HepG2 (cell line): ENCODE results near the gene EPB41L1. TPM values are rescaled to one million over a fixed set of nuclear protein-coding genes. Genes with fewer than 3 reads are reported as not detected.
A peak's percentile ranks its signal among the peaks of the same experiment; 100 is the strongest.

Source experiments
- CSRNP1 ChIP-seq: sonication (generic); formaldehyde crosslinking; IDR thresholded peaks from 2 replicates; pipeline ENCODE4 v1.8.1; 2023; ENCODE audit warnings: mild to moderate bottlenecking, missing genetic modification reagents
- KIAA2018 ChIP-seq: sonication (generic); formaldehyde crosslinking; IDR thresholded peaks from 2 replicates; pipeline ENCODE4 v1.5.0; 2020; ENCODE audit warnings: mild to moderate bottlenecking, missing genetic modification reagents, borderline replicate concordance
- PHF8 ChIP-seq: sonication (generic); formaldehyde crosslinking; IDR thresholded peaks from 2 replicates; pipeline ENCODE4 v1.5.0; 2020; ENCODE audit warnings: missing genetic modification reagents
- THAP7 ChIP-seq: sonication (generic); formaldehyde crosslinking; IDR thresholded peaks from 2 replicates; pipeline ENCODE4 v1.8.1; 2023; ENCODE audit warnings: mild to moderate bottlenecking, missing genetic modification reagents
- ZBTB33 ChIP-seq: sonication (generic); formaldehyde crosslinking; IDR thresholded peaks from 2 replicates; pipeline ENCODE4 v1.4.0; 2020; ENCODE audit warnings: missing genetic modification reagents
- ZNF562 ChIP-seq: sonication (generic); formaldehyde crosslinking; IDR thresholded peaks from 2 replicates; pipeline ENCODE4 v1.8.0; 2022; ENCODE audit warnings: missing genetic modification reagents, borderline replicate concordance
- ZNF790 ChIP-seq: sonication (generic); formaldehyde crosslinking; IDR thresholded peaks from 2 replicates; pipeline ENCODE4 v1.8.0; 2022; ENCODE audit warnings: missing genetic modification reagents, mild to moderate bottlenecking, borderline replicate concordance
- polyA plus RNA-seq, 8 experiments: library from polyadenylated mRNA; depleted of rRNA in 3 of 8; stranded (reverse) in 7 of 8; unstranded in 1 of 8; fragments of >200 nt; fragmentation: Illumina TruSeq in 4 of 8; extraction: Trizol in 4 of 8; gene quantifications; 2 replicates each; pipeline versions ENCODE4 v1.2.1 to v1.2.3, GENCODE V29; 2011 to 2016; ENCODE audit warnings: low read depth in 4 of 8, missing spikeins in 1 of 8, mixed read lengths in 1 of 8; ENCODE audit not compliant: insufficient read depth in 1 of 8
- total RNA-seq, 5 experiments: library from RNA; depleted of rRNA; stranded (reverse); fragments of >200 nt; fragmentation: Illumina TruSeq; extraction: Trizol; gene quantifications; 2 replicates each; pipeline ENCODE4 v1.2.3, GENCODE V29; 2016; ENCODE audit warnings: low read depth in 1 of 5

Gene EPB41L1
- total and polyA plus RNA-seq, 2 of the 13 experiments (the other 11 are each of a cell fraction or from before 2014, with no cell fraction given) = 16.7 to 39.0 TPM

- 0 out of 2 replicates have a peak, but pooled peaks have one; percentile 46 for TF ChIP-seq THAP7 (CRISPR knock-in tag)
- TF ChIP-seq CSRNP1 (CRISPR knock-in tag) = no peak
- TF ChIP-seq PHF8 (CRISPR knock-in tag) = 0 out of 2 replicates have a peak, but pooled peaks have one; percentile 57
- no peak for TF ChIP-seq ZNF790 (CRISPR knock-in tag)
- no peak for TF ChIP-seq KIAA2018 (CRISPR knock-in tag)
- TF ChIP-seq ZNF562 (CRISPR knock-in tag) = no peak
- no peak; the same call in 1 of the 2 replicates for TF ChIP-seq ZBTB33 (CRISPR knock-in tag)
Observed at GRCh38 chr20:36153736-36154699, 522 bp upstream of the EPB41L1 start (continued).
